ENCODE data around the gene ERG. TPM values are rescaled to one million over a fixed set of nuclear protein-coding genes. Genes with fewer than 3 reads are reported as not detected.

Gene ERG
- total RNA-seq, 2 donors from 2014 or later: 2.5 to 6.7 TPM

DNA sequence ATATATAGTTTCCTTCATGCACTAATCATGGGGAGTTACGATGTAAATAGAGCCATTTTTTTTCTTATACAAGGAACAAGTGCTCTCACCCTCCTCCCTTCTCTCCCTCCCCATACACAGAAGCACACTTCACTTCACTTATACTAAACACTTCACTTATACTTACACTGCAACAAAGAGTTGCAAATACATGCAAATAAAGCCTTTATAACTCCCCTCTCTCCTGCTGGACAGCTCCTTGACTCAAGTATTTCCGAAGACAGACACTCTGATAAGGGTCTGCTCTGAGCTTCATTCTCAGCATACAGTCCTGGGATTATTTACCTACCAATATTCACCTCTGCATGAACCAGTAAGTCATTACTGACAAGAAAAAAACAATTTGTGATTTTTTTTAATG is 35.6 kb upstream of the ERG start:
- Histone ChIP-seq H3K9ac (ENCODE audit: low read depth in 2 of 2, low read length in 2 of 2) (no peak overlapping the region), H3K4me3 (no peak overlapping the region), H3K27ac (no peak overlapping the region), H3K27me3 (no peaks in the 10 kb centered on the region), H3K4me1 (peaks cover 5% of the 10 kb centered on the region), H3K9me3 (no peaks in the 10 kb centered on the region), H3K36me3 (no peaks in the 10 kb centered on the region)
- TF ChIP-seq, protein P1, sequence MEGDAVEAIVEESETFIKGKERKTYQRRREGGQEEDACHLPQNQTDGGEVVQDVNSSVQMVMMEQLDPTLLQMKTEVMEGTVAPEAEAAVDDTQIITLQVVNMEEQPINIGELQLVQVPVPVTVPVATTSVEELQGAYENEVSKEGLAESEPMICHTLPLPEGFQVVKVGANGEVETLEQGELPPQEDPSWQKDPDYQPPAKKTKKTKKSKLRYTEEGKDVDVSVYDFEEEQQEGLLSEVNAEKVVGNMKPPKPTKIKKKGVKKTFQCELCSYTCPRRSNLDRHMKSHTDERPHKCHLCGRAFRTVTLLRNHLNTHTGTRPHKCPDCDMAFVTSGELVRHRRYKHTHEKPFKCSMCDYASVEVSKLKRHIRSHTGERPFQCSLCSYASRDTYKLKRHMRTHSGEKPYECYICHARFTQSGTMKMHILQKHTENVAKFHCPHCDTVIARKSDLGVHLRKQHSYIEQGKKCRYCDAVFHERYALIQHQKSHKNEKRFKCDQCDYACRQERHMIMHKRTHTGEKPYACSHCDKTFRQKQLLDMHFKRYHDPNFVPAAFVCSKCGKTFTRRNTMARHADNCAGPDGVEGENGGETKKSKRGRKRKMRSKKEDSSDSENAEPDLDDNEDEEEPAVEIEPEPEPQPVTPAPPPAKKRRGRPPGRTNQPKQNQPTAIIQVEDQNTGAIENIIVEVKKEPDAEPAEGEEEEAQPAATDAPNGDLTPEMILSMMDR (IDR thresholded peaks at IDR 0.05): no peak
- no peak for DNase-seq
- intact Hi-C loops (cut with DNase I): no loop called here

DNA sequence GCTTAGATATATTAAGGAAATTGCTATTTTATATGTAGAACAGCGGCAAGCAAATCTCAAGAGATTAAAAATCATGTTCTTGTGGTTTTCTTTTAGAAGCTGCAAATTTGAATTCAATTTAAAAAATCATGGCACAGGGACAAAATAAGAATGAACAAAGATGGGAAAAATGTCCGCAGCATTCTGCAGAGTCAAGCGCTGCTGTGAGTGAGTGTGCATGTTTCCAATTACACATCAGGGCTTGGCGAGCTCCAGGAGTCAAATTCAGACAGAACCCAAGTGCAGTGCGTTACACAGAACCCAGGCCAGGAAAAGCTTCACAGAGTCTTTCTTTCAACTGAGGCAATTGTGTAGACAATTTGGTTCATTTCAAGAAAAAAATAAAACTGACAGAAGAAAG is 33.3 kb upstream of the ERG start:
- H3K9ac ChIP-seq (ENCODE audit: low read depth in 2 of 2, low read length in 2 of 2): no peak overlapping the region
- H3K36me3 ChIP-seq: no peaks in the 10 kb centered on the region
- DNase-seq: no peak
- H3K27me3 ChIP-seq: no peaks in the 10 kb centered on the region
- H3K27ac ChIP-seq: no peak overlapping the region
- H3K4me3 ChIP-seq: no peak overlapping the region
- H3K9me3 ChIP-seq: no peaks in the 10 kb centered on the region
- intact Hi-C loops (cut with DNase I): no loop called here
- H3K4me1 ChIP-seq: no peaks in the 10 kb centered on the region
- TF ChIP-seq, protein P1 (IDR thresholded peaks at IDR 0.05): no peak

DNA sequence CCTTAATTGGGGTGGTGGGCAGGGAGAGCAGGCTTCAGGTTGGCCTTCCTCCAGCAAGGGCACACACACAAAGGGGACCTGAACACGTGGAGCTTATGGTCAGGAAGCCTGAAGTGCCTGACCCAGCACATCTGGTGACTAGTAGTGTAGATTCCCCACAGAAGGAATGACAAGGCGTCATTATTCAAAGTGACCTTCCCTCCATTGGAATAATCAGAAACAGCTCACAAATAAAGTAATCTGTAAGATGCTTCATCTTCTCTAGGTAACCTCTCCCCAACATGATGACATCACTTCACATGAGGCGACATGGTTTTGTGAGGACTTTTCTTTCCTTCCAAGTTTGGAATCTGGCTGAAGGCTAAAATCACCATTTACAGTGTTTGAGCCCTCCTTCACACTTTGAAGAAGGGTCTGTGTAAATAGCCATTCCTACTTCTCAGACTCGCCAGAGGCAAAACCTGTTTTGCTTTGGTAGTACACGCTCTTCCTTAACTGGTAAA is 32.8 kb upstream of the ERG start:
- H3K27ac ChIP-seq: no peak overlapping the region
- H3K9ac ChIP-seq (ENCODE audit: low read depth in 2 of 2, low read length in 2 of 2): no peak overlapping the region
- no peak for DNase-seq
- H3K36me3 ChIP-seq: no peaks in the 10 kb centered on the region
- no peaks in the 10 kb centered on the region for H3K27me3 ChIP-seq
- no peaks in the 10 kb centered on the region for H3K4me1 ChIP-seq
- TF ChIP-seq, protein P1 (IDR thresholded peaks at IDR 0.05): no peak
- no peak overlapping the region for H3K4me3 ChIP-seq
- no peaks in the 10 kb centered on the region for H3K9me3 ChIP-seq
- intact Hi-C loops (cut with DNase I): no loop called here

DNA sequence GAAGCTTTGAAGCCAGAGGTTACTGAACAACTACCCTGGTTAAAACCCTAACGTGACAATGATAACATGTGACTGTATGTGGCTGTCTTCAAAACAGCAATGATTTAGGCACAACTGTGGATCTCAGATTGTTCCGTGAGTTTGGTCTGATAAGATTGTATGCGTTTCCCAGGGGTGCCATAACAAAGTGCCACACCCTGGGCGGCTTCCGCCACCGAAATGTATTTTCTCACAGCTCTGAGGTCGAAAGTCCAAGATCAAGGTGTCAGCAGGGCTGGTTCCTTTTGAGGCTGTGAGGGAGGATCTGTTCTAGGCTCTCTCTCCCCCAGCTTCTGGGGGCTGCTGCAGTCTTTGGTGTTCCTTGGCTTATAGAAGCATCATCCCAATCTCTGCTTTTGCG is 29.5 kb upstream of the ERG start:
- Histone ChIP-seq H3K9me3 (no peaks in the 10 kb centered on the region), H3K4me3 (no peak overlapping the region), H3K4me1 (no peaks in the 10 kb centered on the region), H3K36me3 (no peaks in the 10 kb centered on the region), H3K27ac (peak overlapping the region; percentile 63), H3K27me3 (no peaks in the 10 kb centered on the region), H3K9ac (ENCODE audit: low read depth in 2 of 2, low read length in 2 of 2) (peak overlapping the region in 1 of 2 donors; percentile 57)
- intact Hi-C loops (cut with DNase I): no loop called here
- peak; percentile 90 for DNase-seq
- TF ChIP-seq, protein P1 (IDR thresholded peaks at IDR 0.05): no peak

DNA sequence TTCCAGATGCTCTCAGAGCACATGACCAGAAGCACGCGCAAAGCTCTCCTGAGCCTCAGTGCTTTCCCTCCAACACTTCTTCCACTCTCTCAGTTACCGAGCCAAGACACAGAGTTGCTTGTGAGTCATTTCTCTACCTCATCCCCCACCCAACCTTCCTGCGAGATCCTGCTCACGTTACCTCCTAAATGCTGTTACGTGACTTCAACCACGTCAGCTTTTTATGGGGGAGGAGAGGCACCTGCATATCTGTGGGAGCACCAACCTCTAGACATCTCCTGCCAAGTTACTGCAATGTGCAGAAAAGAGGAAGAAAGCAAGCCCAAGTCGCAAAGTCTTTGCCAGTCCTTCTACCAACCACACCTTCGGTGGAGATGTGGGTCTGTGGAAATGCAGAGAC is 27.2 kb upstream of the ERG start:
- Histone ChIP-seq H3K27me3 (no peaks in the 10 kb centered on the region), H3K4me1 (no peaks in the 10 kb centered on the region), H3K4me3 (no peak overlapping the region), H3K27ac (no peak overlapping the region), H3K36me3 (no peaks in the 10 kb centered on the region), H3K9ac (ENCODE audit: low read depth in 2 of 2, low read length in 2 of 2) (no peak overlapping the region), H3K9me3 (no peaks in the 10 kb centered on the region)
- DNase-seq: no peak
- TF ChIP-seq, protein P1 (IDR thresholded peaks at IDR 0.05): no peak
- intact Hi-C loops (cut with DNase I): no loop called here

Data from colonic mucosa (tissue), 4 donors.